D341Med (cell line): ENCODE data around the gene MC3R.

Experiments used
- DNase-seq: peaks from one replicate; pipeline ENCODE4 v3.0.0; 2012; ENCODE audit warnings: low spot score

Gene MC3R

DNA sequence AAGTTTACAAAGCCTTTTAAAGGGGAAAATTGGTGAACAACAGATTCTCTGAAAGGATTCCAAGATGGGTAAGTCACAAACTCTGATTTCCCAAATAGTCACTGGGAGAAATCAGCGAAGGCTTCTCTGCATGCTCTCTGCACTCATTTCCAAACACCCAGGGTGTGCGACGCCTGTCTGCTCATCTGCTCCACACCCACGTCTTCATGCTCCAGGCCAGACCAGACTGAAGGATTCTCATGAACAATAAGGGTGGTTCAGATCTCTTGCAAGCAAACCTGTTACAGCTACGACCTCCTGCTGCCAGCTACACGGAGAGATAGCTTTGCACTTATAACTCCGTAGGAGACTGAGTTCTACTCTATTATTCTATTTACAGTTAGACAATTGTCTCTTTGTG lies 1.4 kb downstream of the MC3R start:
- DNase-seq: no peak

DNA sequence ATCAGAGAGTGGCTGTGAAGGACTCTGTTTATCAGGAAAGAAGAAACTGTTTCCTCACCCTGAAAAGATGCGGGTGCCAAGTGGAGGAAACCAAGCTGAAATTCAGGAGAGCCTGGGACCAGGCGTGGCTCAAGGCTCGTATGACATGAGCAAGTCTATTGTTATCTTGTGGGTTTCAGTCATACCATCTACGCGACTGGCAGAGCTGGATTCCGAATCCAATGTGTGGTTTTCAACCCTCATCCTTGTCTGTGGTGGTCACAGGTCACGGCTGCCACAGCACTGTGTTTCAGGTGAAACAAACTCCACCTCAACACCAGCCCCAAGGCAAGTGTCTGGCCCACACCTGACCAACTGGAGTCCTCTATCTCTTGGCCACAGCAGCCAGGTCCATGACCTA lies 9.1 kb downstream of the MC3R start:
- DNase-seq: no peak

DNA sequence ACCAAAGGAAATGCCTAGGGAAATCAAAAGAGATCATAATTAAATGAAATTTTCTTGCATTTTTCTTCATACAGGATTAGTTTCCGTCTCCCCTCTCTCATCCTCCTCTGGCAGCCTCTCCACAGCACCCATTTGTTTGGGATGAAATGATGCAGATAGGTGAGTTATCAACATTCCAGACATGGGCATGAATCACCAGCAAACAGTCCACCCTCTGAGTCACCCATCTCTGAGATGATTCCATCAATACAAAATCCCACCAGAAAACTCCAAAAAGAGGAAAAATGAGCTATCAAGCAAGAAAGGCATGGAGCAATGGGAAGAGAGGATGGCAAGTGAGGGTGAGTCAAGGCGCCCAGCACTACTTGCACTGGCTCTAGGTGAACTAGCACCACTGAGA lies 11.4 kb downstream of the MC3R start:
- no peak for DNase-seq

DNA sequence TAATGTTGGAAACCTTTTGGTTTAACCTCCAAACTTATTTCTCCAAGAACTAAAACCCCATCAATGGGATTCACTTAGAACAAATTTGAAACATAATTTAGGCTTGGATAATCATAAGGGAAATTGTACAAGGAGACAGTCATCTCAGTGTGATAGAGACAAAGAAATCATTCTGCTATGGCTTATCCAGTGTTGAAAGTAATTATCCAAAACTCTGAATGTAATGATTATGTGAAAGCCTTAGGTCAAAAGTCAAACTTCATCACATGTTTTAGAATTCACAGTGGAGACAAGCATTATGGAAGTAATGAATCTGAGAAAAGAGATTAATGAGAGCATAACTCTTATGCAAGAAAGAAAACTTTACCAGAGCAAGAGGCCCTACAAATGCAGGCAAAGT lies 20.0 kb downstream of the MC3R start:
- DNase-seq: no peak

DNA sequence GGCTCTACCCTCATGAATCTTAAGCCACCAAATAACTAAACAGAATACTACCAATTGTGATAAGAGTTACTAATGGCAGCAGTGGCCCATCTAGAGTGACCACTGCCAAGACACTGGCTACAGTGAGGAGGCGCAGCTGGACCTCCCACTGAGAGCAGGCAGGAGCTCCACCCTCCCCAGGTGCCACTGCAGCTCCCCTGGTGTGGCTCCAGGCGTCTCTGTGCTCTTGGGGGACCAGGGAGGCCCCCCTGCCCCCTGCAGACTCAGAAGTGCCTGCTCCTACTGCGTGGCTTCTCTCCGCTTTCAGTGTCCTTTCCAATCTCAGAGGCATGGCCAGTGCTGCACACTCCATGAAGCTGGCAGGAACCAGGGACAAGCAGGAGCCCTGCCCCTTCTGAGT lies 23.4 kb downstream of the MC3R start:
- DNase-seq: no peak

DNA sequence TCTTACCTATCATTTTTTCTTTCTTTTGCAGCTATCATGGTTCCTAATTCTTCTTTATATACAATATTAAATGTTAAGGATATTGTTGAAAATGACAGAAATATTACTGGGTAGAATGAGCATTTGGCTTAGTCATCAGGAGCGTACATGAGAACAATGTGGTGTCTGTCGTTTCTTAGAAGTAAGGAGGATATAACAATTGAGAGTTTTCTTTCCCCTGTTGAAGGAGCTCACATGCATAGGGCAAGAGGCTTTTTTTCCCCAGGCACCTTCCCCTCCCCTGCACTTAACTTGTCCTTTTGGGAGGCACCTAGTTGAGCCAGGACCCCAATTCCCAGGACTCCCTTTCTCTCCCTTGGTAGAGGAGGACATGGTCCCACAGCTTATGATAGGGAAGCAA lies 25.0 kb downstream of the MC3R start:
- DNase-seq: no peak

DNA sequence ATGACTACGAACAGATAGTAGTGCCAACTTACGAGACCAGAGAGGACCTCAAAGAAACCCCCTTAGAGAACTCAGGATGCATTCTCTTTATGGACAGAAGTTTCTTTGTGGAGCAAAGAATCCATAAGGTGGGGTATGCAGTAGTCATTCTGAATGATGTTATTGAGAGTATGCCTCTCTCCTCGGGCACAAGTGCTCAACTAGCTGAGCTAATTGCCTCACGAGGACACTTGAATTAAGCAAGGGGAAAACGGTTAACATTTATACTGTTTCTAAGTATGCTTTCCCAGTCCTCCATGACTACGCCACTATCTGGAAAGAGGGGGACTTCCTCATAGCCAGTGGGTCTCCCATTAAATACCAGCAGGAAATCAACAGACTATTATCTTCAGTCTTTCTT lies 25.6 kb downstream of the MC3R start:
- DNase-seq: no peak

DNA sequence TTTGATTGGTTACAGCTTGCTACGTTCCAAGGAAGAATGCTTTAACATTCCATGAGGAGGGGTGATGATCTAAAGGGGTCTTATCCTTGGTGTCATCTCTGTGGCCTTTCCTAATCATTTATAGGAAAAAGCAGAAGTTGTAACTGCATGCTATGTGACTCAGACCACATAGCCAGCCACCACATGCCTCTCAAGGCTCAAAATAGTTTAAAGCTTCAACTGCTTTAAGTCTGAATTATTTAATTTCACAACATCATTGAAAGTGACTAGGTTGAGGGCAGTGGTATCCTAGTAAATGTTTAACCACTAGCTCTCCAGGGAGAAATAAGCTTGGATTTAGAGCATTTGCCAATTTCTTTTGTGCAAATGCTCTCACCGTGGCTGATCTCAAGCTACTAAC lies 29.7 kb downstream of the MC3R start:
- no peak for DNase-seq

DNA sequence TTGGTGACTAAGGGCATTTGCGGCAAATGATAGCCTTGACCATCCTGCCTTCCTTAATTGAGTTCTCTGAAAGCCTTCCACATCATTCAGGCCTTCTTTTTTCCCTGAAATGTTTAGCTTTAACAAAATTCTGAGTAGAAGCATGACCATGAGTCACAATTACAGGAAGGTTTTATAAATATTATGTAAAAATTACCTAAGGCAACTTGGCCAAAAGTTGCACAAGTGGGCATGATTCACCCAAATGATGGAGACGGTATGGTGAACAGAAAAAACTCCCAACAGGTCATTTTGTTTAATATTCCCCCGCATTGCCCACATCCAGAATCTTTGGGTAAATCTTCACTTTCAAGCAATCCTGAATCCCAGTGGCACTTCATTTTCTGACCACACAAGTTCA lies 37.0 kb downstream of the MC3R start:
- no peak for DNase-seq

DNA sequence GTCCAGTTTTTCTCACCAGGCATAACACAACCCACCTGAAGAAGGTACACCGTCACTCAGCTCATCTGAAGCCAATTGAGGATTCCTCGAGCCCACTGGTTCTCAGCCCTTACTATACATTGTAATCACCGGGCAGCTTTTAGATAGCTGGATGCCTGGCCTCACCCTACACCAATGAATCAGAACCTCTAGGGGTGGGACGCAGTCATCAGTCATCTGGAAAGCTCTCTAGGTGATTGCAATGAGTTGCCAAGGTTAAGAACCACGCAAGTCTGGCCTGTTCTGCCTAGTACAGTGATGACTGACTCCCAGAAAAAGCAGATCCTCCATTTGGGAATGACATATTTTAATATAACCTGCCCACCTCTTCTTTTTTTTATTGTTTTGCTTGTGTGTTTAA lies 41.1 kb downstream of the MC3R start:
- no peak for DNase-seq

DNA sequence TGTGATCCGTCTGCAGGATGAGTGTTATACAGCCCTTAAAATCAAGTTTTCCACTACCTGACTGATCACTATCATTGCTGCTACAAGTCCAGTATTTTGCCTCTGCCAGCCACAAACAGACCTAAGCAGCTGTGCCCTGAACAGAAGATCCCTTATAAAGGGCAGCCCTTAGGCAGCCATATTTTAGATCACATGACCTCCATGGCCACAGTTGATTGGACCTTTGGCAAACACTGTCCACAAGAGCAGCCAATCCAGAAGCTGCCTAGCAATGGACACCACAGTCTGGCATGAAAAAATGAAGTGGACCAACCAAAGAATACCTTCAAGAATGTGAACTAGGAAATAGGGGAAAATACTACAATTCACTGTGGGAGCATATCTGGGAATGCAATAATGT lies 50.8 kb downstream of the MC3R start:
- DNase-seq: no peak
